Measurements from ENCODE around the gene C1R. TPM values are rescaled to one million over a fixed set of nuclear protein-coding genes. Genes with fewer than 3 reads are reported as not detected.

Gene C1R
- total and polyA plus RNA-seq, 2 of the 8 experiments (the other 6 are each of a cell fraction or from before 2014, with no cell fraction given), result 6.9 to 16.3 TPM

- TF ChIP-seq TBP (IDR thresholded peaks at IDR 0.05; ENCODE audit: low read depth, low read length) (no peak), BACH1 (IDR thresholded peaks at IDR 0.05; ENCODE audit: low read length) (no peak), SIN3A (conservative IDR thresholded peaks at IDR 0.05 in 1 of 2, IDR thresholded peaks at IDR 0.05 in 1 of 2; ENCODE audit: low read depth in 1 of 2, low read length in 2 of 2) (no peak)
Measured at GRCh38 chr12:7069386-7069785, 22.9 kb downstream of the C1R start (continued).
